CD4-positive, alpha-beta T cell treated with Interleukin-21 for 1 hour (primary cell): ENCODE results near the gene BHMT2.

Experiments
- DNase-seq: peaks from one replicate; pipeline ENCODE4 v3.0.0-alpha.2; 2020

Gene BHMT2

DNA sequence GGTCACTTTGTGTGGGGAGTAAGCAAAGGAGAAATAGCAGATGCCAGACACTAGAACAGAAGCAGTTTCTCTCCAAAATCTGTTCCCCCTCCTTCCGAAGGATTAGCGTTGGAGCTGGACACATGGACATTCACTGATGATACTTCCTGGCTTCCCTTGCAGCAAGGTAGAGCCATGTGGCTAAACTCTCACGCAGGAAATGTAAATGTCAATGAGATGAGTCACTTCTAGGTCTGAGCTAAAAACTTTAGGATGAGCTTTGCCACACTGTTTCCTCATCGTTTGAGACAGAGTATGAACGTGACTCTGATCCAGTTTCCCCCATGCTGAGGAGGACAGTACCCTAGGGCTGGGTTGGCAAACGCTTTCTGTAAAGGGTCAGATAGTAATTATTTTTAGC is 5.1 kb downstream of the BHMT2 start:
- DNase-seq, result no peak

DNA sequence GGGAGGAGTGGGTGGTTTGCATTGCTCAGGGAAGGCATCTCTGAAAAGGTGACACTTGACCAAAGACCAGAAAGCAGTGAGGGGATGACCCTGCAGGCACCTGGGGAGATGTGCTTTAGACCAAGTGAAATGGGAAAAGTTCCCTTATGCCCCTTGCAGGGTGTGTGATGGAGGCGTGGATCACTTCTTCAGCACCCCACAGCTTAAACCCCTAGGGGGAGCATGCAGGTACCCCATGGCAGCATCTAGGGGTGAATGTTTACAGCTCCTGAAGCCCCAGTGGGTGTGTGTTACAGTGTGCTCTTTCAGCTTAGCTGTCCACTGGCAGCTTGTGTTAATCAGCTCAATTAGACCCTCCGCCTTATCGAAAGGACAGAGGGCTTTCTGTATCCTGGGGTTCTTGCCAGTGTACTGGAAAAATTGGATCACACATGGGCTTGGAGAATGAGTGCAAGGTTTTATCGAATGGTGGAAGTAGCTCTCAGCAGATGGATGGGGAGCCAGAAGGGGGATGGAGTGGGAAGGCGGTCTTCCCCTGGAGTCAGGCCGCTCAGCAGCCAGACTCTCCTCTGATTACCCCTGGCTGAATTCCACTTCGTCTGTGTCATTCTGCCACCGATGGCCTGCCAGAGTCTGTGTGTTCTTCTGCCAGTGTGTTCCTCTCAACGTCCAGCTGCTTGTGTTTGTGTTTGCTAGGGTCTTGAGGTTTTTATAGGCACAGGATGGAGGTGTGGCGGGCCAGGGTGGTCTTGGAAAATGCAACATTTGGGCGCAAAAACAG is 6.3 kb downstream of the BHMT2 start:
- DNase-seq, result no peak

DNA sequence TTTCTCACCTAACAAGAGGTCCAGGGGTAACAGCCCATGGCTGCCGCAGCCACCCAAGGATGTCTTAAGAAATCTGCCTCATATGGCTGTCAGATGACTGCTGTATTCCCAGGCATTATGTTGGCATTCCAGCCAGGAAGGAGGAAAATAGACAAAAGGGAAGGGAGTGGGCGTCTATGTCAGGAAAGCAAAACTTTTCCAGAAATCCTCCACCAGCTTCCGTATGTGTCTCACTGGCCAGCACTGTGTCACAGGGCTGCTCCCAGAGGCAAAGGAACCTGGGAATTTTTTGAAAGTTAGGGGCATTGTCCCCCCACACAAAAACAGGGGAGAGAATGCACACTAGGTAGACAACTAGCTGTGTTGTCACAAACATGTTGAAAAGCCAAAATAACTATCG is 7.3 kb downstream of the BHMT2 start:
- no peak for DNase-seq

DNA sequence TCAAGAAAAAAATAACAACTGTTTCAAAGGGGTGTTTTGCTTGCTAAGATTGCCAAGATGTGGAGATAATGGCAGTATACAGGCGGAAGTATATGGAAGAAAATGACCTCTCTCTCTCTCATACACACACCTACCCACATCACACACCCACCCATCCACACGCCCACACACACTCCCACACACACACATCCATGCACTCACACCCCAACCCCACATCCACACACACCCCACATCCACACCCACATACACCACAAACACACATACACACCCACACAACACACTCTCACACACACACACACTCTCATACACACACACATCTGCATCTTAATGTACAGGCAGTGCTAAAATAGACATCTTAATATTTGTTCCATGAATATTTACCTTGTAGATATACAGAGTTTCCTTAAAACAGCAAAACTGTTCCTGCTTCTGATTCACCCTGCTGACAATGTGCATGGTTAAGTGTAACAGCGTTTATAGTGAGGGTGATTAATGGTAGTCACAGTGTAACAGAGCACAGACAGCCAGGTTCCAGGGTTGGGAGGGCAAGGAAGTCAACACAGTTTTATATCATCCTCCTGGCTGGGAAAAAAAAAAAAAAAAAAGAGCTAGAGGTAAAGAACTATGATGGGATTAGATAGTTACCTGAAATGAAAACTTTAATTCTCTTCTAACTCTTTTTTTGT is 8.3 kb downstream of the BHMT2 start:
- no peak for DNase-seq

DNA sequence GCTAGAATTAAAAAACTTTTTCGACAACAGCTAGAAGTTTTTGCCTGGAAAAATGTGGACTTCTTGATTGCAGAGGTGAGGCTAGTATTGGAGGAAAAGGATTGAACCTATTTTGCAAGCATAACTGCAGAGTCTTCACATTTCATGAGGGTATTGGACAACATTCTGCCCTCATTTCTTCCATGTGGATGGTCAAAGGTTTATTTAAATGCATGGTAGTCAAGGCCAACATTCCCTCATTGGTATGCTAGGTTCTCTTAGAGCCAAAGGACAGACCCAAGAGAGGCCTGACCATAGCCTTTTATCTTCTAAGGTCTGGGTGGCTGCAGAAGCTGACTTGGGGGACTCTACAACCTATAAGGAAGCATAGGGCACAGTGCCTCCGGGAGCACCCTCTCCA is 11.2 kb downstream of the BHMT2 start:
- no peak for DNase-seq

DNA sequence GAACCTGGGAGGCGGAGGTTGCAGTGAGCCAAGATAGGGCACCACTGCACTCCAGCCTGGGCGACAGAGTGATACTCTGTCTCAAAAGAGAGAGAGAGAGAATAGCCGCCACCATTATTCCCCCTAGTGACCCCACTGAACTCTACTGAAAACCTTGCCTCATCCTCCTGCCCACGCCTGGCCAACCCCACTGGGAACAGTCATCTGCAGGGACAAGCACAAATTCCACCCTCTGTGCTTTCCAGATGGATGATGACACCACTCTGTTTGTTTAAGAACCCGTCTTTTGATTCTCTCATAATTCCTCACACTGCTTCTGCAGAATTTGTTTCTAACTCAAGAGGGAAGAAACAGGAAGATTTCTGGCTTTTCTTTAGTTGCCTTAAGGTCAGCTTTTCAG is 12.2 kb downstream of the BHMT2 start:
- DNase-seq, result no peak

DNA sequence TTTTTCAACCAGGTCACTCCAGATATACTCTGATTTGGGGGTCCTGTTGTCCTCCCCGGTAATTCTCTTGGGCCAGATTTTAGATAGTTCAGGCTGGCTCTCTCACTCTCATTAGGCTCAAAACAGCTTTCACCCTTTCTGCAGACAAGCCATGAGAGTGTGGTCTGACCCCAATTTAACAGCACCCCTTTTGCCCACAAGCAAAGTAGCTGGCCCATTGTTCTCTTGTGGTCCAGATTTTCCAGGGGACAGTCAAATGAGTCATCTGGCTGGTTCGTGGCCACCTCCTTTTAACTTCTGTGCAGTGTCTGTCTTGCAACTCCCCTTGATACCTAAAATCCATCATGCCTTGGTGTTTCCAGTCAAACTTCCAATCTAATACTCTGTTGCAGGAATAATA is 16.5 kb downstream of the BHMT2 start:
- DNase-seq, result no peak

DNA sequence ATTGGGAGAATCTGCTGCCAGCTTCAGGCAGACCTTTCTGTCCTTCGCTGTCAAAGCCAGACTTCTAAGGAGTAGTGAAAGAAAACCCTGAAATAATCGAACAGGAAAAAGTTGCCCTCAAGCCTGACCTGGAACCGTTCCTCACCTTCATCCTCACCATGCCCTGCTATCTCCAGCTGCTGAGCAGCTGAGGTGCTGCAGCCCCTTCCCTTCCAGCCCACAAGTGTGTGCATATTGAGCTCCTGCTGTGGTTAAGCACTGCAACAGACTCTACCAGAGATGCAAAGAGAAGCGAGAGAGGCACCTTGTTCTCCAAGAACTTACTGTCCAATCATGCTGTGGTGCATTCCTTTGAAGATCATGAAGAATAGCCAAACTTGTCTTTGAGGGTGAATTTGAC is 18.9 kb downstream of the BHMT2 start:
- DNase-seq, result no peak

DNA sequence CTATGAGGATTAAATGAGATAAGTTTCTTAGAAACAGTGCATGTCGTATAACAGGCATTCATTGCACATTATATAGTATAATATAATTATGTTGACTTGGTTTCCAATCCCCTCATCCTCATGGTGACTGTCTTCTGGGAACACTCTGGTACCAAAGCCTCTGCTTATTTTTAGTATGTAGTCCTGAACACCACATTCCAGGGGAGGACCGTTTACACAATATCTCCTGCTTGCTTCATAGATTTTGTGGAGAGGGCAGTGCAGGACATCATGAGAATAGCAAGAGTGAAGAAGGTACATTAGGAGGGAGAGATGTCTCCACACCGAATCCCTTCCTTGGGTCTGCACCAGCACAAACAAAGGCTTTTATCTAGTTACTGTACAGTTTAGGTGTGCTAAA is 21.5 kb downstream of the BHMT2 start:
- DNase-seq, result no peak

DNA sequence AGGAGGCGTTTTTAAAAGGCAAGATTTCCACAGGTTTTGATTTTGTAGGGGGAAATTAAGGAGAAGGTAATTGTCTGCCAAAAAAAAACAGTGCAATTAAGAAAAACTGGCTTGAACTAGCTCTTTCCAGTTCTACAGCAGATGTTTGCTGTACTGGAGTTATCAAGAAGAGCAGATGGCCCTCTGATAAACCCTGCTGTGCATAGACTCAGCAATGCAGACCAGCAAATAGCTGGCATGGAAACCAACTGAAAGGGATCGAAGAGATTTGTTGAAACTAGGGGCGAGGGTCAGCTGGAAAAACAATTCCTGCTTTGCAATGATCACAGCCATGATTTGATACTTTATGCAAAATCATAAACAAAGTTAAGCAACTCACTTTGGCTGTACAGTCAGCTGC is 24.2 kb downstream of the BHMT2 start:
- DNase-seq, result no peak

DNA sequence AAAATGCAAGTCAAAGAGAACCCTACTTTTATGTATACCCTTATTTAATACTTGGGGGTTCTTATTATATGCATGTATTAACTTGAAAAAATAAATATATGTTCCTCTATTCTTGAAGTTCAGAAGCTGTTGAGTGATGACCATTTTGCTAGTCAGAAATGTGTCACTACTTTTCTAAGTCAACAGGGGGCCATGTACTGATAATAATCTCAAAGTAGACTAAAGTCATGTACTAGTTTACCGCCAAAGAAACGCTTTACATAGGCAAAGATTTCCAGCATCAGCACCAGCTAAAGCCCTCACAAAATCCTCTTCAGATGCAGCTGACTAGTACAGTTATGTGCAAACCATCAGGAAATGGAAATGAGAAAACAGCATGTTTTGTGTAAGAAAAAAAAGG is 36.3 kb downstream of the BHMT2 start:
- no peak for DNase-seq

DNA sequence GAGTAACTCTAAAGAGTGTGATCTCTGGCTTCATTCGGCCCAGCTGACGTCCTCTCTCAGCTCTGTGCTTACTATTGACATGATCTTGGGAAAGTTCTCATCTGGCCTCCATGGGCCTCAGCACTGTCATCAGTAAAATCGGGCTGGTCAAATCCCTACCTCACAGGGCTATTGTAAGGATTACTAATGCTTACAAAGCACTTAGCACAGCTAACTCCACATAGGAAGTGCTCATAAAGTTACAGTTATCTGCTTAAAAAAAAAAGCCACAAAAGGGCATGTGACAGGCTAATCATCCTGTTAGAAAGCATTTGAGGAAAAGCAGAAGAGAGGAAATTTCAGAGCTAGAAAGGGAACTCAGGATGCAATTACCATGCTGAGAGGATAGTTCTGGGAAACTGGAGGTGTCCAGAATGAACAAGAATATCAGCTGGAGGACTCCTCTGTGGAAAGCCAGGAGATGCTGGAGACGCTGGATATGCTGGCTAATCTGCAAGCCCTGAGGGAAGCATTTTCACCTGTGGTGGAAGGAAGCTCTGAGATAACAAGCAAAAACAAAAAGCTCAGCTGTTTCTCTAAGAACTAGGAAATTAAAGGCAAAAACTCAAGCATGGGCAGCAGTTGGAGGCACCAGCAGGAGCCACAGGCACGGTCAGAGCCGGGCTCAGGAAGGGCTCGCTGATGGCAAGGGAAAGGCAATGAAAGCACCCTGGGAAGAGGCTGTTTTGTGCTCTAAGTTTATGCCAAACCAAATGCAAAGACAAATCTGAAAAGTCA is 37.6 kb downstream of the BHMT2 start:
- no peak for DNase-seq

DNA sequence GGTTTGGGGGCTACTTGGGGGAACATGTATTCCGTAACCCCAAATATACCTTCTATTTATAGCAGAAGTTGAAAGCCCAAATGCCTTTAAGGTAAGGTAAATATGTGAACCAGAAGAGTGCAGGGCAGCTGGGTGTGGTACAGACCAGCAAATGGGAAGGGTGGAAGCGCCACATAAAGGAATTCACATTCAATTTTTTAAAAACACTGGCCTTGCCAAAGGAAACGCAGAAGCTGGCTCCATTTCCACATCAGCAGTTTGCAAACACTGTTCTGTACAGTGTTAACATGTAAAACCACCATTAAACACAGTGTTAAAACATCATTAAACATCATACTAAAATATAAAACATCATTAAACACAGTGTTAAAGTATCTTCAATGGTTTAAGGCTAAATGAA is 38.5 kb downstream of the BHMT2 start:
- DNase-seq, result no peak

DNA sequence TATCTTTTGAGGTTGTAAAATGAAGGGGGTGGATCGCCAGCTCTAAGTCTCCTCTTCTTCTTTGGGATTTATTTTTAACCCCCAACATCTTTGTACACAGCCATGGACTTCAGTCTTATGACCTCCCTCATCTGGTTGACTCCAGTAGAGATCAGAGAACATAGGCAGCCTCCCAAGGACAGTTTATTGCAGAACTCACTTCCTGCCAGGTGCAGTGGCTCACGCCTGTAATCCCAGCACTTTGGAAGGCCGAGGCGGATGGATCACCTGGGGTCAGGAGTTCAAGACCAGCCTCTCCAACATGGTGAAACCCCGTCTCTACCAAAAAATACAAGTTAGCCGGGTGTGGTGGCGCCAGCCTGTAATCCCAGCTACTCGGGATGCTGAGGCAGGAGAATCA is 39.2 kb downstream of the BHMT2 start:
- DNase-seq, result no peak

DNA sequence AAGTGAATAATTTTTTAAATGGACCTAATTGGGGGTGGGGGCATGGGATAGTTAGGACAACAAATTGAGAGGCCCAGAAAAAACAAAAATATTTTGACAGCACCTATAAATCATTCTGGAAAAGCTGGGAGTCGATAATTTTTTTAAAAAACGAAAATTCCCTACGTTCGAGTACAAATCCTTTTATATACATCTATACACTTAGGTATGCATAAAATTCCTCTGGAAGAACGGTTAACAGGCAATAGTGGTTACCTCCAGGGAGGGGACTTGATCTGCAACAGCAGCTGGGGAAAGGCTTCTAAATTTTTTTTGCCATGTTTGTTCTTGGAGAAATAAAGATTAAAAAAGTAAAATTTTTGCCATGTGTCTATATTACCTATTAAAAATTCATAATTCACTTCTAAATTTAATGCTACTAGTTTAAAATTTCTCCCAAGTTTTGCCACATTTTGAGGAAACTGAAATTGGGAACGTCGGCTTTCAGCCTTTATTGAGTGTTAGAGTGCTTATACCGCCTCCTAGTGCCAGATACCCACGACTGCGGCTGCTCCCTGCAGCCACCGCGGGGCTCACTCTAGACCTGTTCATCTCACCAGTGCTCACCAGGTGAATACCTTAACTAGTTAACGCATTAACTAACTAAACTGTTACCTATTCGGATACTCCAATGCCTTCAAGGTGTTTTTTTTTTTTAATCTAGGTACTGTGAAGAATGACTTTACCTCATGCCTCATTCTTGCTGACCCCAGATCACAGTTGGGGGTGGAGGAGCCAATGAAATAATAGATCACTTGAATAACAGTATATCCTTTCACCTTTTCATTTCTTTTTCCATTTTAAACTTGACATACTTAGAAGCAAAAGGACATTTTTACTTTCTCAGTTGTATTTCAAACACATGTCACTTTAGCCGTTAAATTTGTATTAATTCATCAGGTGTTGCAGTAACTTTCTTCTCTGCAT is 40.2 kb downstream of the BHMT2 start:
- peak; percentile 35 for DNase-seq

DNA sequence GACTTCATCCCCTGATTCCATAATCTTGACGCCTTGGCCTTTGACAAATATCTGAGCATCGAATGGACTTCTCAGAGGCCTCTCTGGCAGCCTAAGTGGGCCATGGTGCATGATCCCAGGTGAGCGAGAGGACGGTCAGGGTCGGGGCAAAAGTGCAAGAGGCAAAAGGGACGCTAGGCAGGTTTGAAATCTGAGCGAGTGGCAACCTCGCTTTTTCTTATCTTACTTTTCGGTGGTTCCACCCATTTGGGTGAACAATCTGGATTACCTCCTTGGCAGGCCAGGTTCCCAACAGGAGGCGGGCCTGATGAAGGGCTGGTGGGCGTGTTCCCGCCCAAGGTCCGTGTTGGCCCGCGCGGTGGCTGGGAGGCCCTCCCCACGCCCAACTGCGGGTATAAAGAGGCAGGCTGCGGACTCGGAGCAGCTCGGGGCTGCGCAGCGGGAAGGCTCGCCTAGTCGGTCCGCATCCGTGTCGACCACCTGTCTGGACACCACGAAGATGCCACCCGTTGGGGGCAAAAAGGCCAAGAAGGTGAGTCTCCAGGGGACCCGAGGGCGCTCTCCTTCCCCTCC is 41.9 kb downstream of the BHMT2 start, which contains the start of gene BHMT:
Gene BHMT, plus strand, starts transcription at position 423 of the 573 bp plus-strand sequence. Its CDS starts 77 bp downstream, at position 500.
- no peak for DNase-seq

DNA sequence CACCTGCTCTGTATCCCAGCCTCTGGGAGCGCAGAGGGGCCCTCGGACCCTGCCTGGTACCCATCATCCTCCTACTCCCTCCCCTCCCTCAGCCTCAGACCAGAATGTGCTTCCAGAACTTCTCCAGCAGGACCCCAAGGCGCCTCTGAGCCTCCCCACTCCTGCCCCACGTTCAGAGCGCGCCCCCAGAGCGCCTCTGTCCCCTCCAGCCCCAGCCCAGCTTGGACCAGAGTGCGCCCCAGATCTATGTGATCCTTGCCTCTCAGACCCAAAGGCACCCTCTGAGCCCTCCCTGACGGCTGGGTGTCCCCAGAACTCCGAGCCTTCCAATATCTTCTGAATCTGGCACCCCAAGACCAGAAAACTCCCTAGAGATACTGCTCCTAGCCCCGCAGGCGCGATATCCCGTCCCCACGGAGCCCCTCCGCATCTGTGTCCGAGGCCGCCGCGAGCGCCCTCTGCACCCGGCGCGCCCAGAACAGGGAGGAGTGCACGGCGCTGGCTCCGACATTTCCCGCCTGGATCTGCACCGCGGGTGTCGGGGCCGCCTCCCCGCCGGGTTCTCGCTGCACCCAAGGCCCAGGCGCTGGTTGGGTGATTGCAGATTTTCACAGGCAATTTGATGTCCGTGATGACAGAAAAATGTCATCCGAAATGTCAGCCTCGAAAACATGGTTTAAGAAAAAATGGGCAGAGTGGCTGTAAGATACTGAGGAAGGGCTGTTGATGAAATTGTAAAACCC is 42.6 kb downstream of the BHMT2 start:
- no peak for DNase-seq

DNA sequence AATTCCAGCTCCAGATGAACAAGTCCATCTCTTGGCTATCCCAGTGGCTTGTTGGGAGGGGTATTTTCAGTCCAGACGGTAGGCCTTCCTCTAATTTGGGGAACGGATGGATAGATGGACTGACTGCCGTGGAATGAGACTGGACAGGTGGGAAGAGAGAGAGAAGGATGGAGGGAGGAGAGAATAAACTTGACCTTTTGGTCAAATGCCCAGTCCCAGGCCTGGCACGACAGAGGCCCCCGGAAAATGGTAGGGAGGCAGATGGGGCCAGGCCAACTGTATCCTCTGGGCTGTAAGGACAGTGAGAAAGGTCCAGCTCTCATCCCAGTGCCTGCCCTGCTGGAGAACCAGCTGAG is 43.1 kb downstream of the BHMT2 start:
- DNase-seq, result no peak

DNA sequence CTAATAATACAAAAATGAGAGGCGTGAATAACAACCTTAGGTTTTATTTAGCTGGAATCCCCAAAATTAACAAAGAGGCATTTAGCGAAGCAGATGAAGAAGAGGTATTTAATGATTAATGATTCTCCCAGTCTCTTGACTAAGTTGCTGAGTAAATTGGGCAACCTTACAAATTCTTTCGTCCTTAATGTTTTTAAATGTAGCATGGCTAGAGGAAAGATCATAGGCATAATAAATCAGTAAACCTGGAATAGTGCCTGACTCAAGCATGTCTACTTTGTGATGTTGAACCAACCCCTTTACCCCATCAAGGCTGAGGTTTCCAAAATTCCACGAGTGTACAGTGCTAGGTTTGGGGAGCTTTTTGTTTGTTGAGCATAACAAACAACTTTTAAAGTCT is 49.9 kb downstream of the BHMT2 start:
- no peak for DNase-seq

DNA sequence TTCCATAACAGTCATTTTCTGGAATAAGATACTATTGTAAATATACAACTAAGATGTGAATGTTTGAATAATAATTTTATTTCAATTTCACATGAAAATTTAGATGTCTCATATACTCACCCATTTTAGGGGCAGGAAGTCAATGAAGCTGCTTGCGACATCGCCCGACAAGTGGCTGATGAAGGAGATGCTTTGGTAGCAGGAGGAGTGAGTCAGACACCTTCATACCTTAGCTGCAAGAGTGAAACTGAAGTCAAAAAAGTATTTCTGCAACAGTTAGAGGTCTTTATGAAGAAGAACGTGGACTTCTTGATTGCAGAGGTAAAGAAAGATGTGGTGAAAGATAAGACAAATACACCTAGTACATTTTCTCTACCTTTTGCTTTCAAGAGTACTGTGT is 50.7 kb downstream of the BHMT2 start:
- no peak for DNase-seq

DNA sequence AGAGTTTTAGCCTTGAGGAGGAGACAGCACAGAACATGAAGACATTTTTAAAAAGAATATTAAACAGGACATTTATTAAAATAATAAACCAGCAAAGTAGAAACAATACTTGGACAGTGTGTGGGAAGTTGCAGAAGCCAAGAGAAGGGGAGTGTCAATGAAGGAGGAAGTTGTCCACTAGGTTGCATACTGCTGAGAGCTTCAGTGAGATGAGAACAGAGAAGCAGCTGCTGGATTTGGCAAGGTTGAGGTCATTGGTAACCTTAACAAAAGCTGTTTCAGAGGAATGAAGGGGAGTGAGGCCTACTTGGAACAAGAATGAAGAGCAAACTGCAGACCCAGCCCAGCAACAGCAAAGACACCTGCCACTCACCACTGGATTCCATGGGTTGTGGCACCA is 53.4 kb downstream of the BHMT2 start:
- no peak for DNase-seq

DNA sequence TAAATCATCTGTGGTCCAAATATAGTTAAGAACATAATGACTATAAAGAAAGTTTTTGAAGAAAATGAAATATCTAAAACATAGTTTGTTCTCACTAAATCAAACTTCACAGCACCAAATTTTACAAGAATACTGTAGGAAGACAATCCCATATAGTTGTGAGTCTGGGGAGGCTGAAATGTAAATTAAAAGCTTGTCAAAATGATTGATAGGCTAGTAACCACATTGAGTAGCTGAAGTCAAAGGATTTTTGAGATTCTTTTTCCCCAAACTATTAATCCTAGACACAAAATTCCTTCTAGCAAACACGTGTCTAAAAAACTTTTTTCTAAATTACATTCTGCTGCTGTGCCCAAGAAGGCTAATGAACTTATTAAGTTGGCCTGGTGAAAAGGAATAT is 55.0 kb downstream of the BHMT2 start:
- no peak for DNase-seq
